Dendritic cell treated with granulocyte-macrophage colony-stimulating factor and Interleukin-4, amounts not matched to agents 40 ng/mL and 50 ng/mL, for 4 days (primary cell): ENCODE measurements around the gene ZNF474.

Experiments used
- H3K27ac Mint-ChIP-seq: one replicate; pipeline ENCODE4 v1.8.0; 2022; ENCODE audit warnings: mild to moderate bottlenecking, mixed read lengths
- H3K27me3 Mint-ChIP-seq: one replicate; pipeline ENCODE4 v1.8.0; 2022; ENCODE audit warnings: mild to moderate bottlenecking, mixed read lengths
- H3K36me3 Mint-ChIP-seq: one replicate; pipeline ENCODE4 v1.8.0; 2022; ENCODE audit warnings: low read depth, mixed read lengths
- H3K4me1 Mint-ChIP-seq: one replicate; pipeline ENCODE4 v1.8.0; 2022; ENCODE audit warnings: low read depth, mixed read lengths
- H3K4me3 Mint-ChIP-seq: one replicate; pipeline ENCODE4 v1.8.0; 2022; ENCODE audit warnings: mild to moderate bottlenecking, moderate library complexity, mixed read lengths
- H3K9me3 Mint-ChIP-seq: one replicate; pipeline ENCODE4 v1.8.0; 2022; ENCODE audit warnings: mixed read lengths
- intact Hi-C: fragments of 100-400 bp; cut with micrococcal nuclease; formaldehyde crosslinking; loops from one replicate; pipeline ENCODE4 v1.15.0; 2022

ZNF474 gene

GRCh38 chr5:122105909-122106308 is 23.4 kb upstream of the ZNF474 start:
- Mint-ChIP-seq H3K9me3 (no peaks in the 10 kb centered on the region), H3K27ac (no peak overlapping the region), H3K27me3 (no peaks in the 10 kb centered on the region), H3K4me3 (no peak overlapping the region), H3K36me3 (no peaks in the 10 kb centered on the region), H3K4me1 (no peaks in the 10 kb centered on the region)
- intact Hi-C loops, result no loop called here

- Mint-ChIP-seq H3K27ac (no peak overlapping the region), H3K4me1 (no peaks in the 10 kb centered on the region), H3K9me3 (no peaks in the 10 kb centered on the region)
Measured at GRCh38 chr5:122107016-122107415, 22.3 kb upstream of the ZNF474 start.

DNA sequence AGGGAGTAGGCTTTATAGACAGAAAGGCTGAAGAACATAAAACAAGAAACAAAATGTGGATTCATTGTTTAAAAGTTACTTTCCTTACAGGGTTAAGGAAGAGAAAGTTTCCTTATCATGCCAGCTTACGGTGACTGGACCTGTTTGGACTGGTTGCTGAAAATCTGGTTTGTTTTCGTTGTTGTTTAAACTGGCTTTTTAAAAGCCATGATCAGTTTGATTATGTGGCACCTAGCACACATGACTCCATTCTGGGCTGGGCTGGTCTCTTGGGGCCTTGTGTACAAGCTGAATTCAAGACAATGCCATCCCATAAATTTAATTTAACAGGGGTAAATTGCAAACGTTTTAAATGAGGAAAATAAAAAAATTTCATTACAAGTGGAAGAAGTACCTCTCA is 18.4 kb upstream of the ZNF474 start:
- Mint-ChIP-seq H3K4me3 (no peak overlapping the region), H3K27ac (no peak overlapping the region), H3K36me3 (no peaks in the 10 kb centered on the region), H3K4me1 (no peaks in the 10 kb centered on the region), H3K27me3 (no peaks in the 10 kb centered on the region), H3K9me3 (no peaks in the 10 kb centered on the region)
- intact Hi-C loops, result no loop called here

More at GRCh38 chr5:122107016-122107415, 22.3 kb upstream of the ZNF474 start:
- Mint-ChIP-seq H3K36me3 (no peaks in the 10 kb centered on the region), H3K27me3 (no peaks in the 10 kb centered on the region), H3K4me3 (no peak overlapping the region)
- intact Hi-C loops, result no loop called here

GRCh38 chr5:122111460-122111859 is 17.9 kb upstream of the ZNF474 start:
- intact Hi-C loops, result no loop called here
- no peaks in the 10 kb centered on the region for H3K9me3 Mint-ChIP-seq
- H3K4me1 Mint-ChIP-seq, result no peaks in the 10 kb centered on the region
- H3K4me3 Mint-ChIP-seq, result no peak overlapping the region
- no peaks in the 10 kb centered on the region for H3K36me3 Mint-ChIP-seq
- H3K27me3 Mint-ChIP-seq, result no peaks in the 10 kb centered on the region
- H3K27ac Mint-ChIP-seq, result no peak overlapping the region

GRCh38 chr5:122112063-122112462 is 17.3 kb upstream of the ZNF474 start:
- Mint-ChIP-seq H3K9me3 (no peaks in the 10 kb centered on the region), H3K4me3 (no peak overlapping the region), H3K4me1 (no peaks in the 10 kb centered on the region), H3K27me3 (no peaks in the 10 kb centered on the region), H3K36me3 (no peaks in the 10 kb centered on the region), H3K27ac (no peak overlapping the region)
- intact Hi-C loops, result no loop called here

DNA sequence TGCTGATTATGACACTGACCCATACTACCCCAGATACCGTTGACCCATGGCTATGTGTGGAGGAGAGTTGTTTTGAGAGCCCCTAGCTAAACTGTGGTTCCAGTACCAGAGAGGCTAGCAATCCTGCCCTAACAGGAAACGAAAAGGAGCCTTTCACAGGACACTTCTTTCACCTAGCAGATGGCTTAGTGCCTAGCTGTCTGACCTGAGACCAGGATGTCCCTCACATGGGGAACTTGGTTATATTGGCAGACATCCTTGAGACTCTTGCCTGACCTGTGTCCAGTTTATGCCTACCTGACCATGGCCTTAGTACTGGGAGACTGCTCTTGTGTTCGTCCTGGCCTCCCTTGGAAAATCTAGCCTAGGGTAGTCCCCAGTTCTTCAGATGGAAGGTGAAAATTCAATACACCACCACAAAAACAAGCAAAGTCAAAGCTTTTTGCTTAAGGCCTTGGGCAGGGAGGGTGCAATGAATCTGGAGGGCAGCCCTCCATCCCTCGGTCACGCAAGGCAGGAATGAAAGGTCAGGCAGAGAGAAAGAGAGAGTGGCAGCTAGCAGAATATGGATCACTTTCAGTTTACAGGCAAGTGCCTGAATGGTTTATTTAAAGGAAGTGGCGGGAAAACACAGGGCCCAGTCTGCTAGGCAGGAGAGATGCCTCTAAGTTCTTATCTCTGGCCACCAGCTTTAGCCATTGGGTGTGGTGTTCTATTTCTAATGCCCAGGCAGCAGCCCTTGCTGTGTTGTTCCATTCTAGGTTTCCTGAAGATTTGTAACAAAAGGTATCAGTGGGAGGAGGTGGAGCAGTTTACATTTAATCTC is 16.4 kb upstream of the ZNF474 start:
- no peaks in the 10 kb centered on the region for H3K36me3 Mint-ChIP-seq
- H3K4me3 Mint-ChIP-seq, result no peak overlapping the region
- no peaks in the 10 kb centered on the region for H3K9me3 Mint-ChIP-seq
- H3K27ac Mint-ChIP-seq, result no peak overlapping the region
- H3K4me1 Mint-ChIP-seq, result no peaks in the 10 kb centered on the region
- H3K27me3 Mint-ChIP-seq, result no peaks in the 10 kb centered on the region
- intact Hi-C loops, result no loop called here

DNA sequence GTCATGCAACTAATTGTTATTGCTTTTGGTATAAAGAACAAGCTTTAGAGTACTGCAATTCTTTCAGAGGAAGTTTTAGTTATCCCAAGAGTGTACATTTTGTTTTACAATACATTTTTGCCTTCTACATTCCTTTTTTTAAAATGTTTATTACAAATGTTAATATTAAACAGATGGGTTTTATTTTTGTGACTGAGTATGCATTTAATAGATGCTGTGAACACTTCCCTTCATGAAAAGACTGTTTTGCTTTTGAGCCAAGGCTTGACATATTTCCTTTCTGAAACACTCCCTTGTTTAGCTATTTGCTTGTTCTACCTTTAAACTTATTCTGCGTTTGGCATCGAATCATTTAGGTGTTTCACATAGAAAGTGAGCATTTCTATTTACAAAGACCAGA is 14.8 kb upstream of the ZNF474 start:
- Mint-ChIP-seq H3K9me3 (no peaks in the 10 kb centered on the region), H3K27me3 (no peaks in the 10 kb centered on the region), H3K27ac (no peak overlapping the region), H3K36me3 (no peaks in the 10 kb centered on the region), H3K4me1 (no peaks in the 10 kb centered on the region), H3K4me3 (no peak overlapping the region)
- intact Hi-C loops, result no loop called here

- Mint-ChIP-seq H3K4me1 (no peaks in the 10 kb centered on the region), H3K36me3 (no peaks in the 10 kb centered on the region), H3K27me3 (no peaks in the 10 kb centered on the region), H3K9me3 (no peaks in the 10 kb centered on the region), H3K4me3 (no peak overlapping the region), H3K27ac (no peak overlapping the region)
- intact Hi-C loops, result no loop called here
Measured at GRCh38 chr5:122118356-122118948, 10.9 kb upstream of the ZNF474 start.

DNA sequence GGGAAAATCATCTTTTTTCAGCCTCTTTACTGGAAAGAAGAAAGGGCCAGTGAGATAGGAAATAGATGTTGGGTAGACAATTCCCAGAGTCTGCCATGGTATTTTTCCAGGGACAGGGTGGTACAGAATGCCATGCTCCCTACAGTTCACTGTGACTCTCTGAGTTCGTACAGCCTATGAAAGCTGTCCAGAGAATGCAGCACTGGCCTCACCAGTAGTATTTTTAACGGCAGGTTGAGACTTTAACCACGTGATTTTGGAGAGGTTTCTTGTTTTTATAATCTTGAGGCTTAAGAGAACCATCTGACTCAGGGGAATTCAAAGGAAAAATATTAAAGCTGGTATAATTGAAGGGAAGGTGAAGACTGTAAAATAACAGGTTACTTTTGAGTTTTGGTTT is 10.1 kb upstream of the ZNF474 start:
- H3K36me3 Mint-ChIP-seq, result no peaks in the 10 kb centered on the region
- no peak overlapping the region for H3K4me3 Mint-ChIP-seq
- H3K27ac Mint-ChIP-seq, result no peak overlapping the region
- no peaks in the 10 kb centered on the region for H3K9me3 Mint-ChIP-seq
- intact Hi-C loops, result no loop called here
- no peaks in the 10 kb centered on the region for H3K27me3 Mint-ChIP-seq
- no peaks in the 10 kb centered on the region for H3K4me1 Mint-ChIP-seq

GRCh38 chr5:122120493-122120892 is 8.9 kb upstream of the ZNF474 start:
- Mint-ChIP-seq H3K9me3 (no peaks in the 10 kb centered on the region), H3K4me3 (no peak overlapping the region), H3K27me3 (no peaks in the 10 kb centered on the region), H3K27ac (no peak overlapping the region), H3K4me1 (no peaks in the 10 kb centered on the region), H3K36me3 (no peaks in the 10 kb centered on the region)
- intact Hi-C loops, result no loop called here

GRCh38 chr5:122120957-122121356 is 8.4 kb upstream of the ZNF474 start:
- intact Hi-C loops, result no loop called here
- Mint-ChIP-seq H3K36me3 (no peaks in the 10 kb centered on the region), H3K27me3 (no peaks in the 10 kb centered on the region), H3K27ac (no peak overlapping the region), H3K4me1 (no peaks in the 10 kb centered on the region), H3K4me3 (no peak overlapping the region), H3K9me3 (no peaks in the 10 kb centered on the region)

DNA sequence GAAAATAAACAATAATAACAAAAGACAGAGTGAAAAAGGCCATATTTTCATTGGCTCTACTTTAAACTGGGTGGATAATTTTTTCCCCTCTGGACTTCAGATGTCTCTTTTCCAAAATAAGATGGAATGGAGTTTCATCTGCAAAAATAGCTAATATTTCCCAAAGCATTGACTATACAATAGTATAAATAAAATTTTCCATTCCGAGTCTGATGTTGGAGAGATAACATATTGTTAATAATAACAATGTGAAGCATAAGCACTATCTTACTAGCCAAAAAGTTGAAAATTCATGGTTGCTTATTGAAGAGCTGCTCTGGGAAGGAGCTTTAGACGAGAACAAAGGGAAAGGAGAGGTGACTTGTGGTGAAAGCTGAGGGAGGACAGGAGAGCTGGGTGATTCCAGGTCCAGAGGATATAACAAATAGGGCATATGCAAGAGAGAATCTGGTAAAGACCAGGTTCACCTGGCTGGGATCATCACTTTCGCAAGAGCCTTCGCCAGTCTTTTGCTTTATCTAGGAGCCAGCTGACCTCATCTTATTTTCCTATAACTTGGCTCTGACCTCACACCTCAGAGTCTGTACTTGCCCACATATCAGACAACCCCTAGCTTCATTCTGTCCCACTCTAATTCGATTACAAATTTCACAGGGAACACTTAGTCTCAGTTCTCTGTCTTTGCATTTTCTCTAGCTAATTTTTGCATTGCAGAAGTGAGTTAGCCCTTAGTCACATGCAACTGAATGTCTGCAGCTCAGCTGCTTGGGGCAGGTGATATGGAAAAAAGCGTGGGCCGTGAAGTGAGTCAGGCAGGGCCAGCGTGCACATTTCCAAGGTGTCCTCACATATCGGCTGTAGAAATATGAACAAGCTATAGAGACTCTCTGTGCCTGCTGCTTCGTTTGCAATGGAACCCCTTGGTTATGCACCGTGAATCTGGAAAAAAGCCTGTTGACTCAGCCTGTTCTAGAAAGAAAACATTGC is 7.6 kb upstream of the ZNF474 start:
- H3K9me3 Mint-ChIP-seq, result no peaks in the 10 kb centered on the region
- H3K27me3 Mint-ChIP-seq, result no peaks in the 10 kb centered on the region
- no peaks in the 10 kb centered on the region for H3K4me1 Mint-ChIP-seq
- no peak overlapping the region for H3K27ac Mint-ChIP-seq
- intact Hi-C loops, result no loop called here
- no peak overlapping the region for H3K4me3 Mint-ChIP-seq
- H3K36me3 Mint-ChIP-seq, result no peaks in the 10 kb centered on the region

DNA sequence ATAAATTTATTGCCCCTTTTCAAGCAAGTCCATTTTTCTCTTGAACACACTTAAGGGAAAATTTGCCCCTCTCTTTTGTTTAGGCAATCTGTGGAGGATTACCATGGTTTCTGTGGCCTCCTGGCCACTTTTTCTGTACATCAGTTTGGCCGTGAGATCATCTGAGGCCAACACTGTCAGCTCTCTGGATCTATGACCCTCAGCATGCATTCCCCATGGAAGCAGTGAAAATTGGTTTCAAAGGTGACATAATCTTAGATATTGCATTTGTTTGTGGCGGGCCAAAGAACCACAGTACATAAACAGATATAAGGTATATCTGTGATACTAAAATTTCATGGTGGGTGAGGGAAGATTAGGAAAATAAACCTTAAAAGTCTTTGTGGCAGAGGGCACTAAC is 4.6 kb upstream of the ZNF474 start:
- Mint-ChIP-seq H3K4me1 (no peaks in the 10 kb centered on the region), H3K27ac (no peak overlapping the region), H3K4me3 (no peak overlapping the region), H3K36me3 (no peaks in the 10 kb centered on the region), H3K9me3 (no peaks in the 10 kb centered on the region), H3K27me3 (no peaks in the 10 kb centered on the region)
- intact Hi-C loops, result no loop called here

- intact Hi-C loops, result no loop called here
- Mint-ChIP-seq H3K27ac (no peak overlapping the region), H3K9me3 (no peaks in the 10 kb centered on the region), H3K4me1 (no peaks in the 10 kb centered on the region), H3K27me3 (no peaks in the 10 kb centered on the region), H3K36me3 (no peaks in the 10 kb centered on the region), H3K4me3 (no peak overlapping the region)
Measured at GRCh38 chr5:122126177-122126755, 3.1 kb upstream of the ZNF474 start.
